Skeletal muscle satellite cell (primary cell): ENCODE data around the gene NET1.

Experiments
- H3K27me3 ChIP-seq: 2 replicates; pipeline ENCODE4 v1.7.0; 2013; ENCODE audit warnings: low read length; ENCODE audit not compliant: control insufficient read depth, insufficient read depth
- H3K36me3 ChIP-seq: 2 replicates; pipeline ENCODE4 v1.7.0; 2013; ENCODE audit warnings: mild to moderate bottlenecking, control low read depth, low read length; ENCODE audit not compliant: insufficient read depth
- H3K4me1 ChIP-seq: 2 replicates; pipeline ENCODE4 v1.7.0; 2013; ENCODE audit warnings: low read length; ENCODE audit not compliant: control insufficient read depth, insufficient read depth
- H3K4me2 ChIP-seq: 2 replicates; pipeline ENCODE4 v1.7.0; 2013; ENCODE audit warnings: mild to moderate bottlenecking, low read length
- H3K4me3 ChIP-seq: 2 replicates; pipeline ENCODE4 v1.7.0; 2013; ENCODE audit warnings: low read length
- H3K9ac ChIP-seq: 2 replicates; pipeline ENCODE4 v1.7.0; 2013; ENCODE audit warnings: mild to moderate bottlenecking, low read depth, low read length, moderate library complexity
- H3K9me3 ChIP-seq: replicated peaks from 2 replicates; pipeline ENCODE4 v1.7.0; 2013; ENCODE audit warnings: mild to moderate bottlenecking, control low read depth, low read length

NET1 gene

GRCh38 chr10:5424751-5425150, 12.4 kb downstream of the NET1 start:
- no peak overlapping the region for H3K9ac ChIP-seq
- no peak overlapping the region for H3K4me3 ChIP-seq
- no peak overlapping the region for H3K4me2 ChIP-seq
- no peaks in the 10 kb centered on the region for H3K27me3 ChIP-seq
- H3K36me3 ChIP-seq, result no peaks in the 10 kb centered on the region
- H3K9me3 ChIP-seq, result no peaks in the 10 kb centered on the region
- H3K4me1 ChIP-seq, result no peaks in the 10 kb centered on the region

- H3K9ac ChIP-seq, result no peak overlapping the region
- no peaks in the 10 kb centered on the region for H3K36me3 ChIP-seq
- no peak overlapping the region for H3K4me3 ChIP-seq
Observed at GRCh38 chr10:5428133-5428532, 15.8 kb downstream of the NET1 start.

GRCh38 chr10:5433182-5433581, 20.8 kb downstream of the NET1 start:
- Histone ChIP-seq H3K27me3 (no peaks in the 10 kb centered on the region), H3K36me3 (no peaks in the 10 kb centered on the region), H3K9ac (no peak overlapping the region), H3K4me3 (no peak overlapping the region), H3K4me1 (peaks cover 10% of the 10 kb centered on the region), H3K9me3 (no peaks in the 10 kb centered on the region), H3K4me2 (no peak overlapping the region)

More at GRCh38 chr10:5428133-5428532, 15.8 kb downstream of the NET1 start:
- Histone ChIP-seq H3K27me3 (no peaks in the 10 kb centered on the region), H3K9me3 (no peaks in the 10 kb centered on the region), H3K4me2 (no peak overlapping the region), H3K4me1 (no peaks in the 10 kb centered on the region)

- peak overlapping the region; percentile 68 for H3K9ac ChIP-seq
- H3K9me3 ChIP-seq, result no peaks in the 10 kb centered on the region
- H3K27me3 ChIP-seq, result no peaks in the 10 kb centered on the region
- peak overlapping the region; percentile 57 for H3K4me2 ChIP-seq
- no peaks in the 10 kb centered on the region for H3K36me3 ChIP-seq
- peaks cover 10% of the 10 kb centered on the region for H3K4me1 ChIP-seq
- no peak overlapping the region for H3K4me3 ChIP-seq
Observed at GRCh38 chr10:5434017-5434753, 21.8 kb downstream of the NET1 start.

- H3K27me3 ChIP-seq, result no peaks in the 10 kb centered on the region
- H3K4me1 ChIP-seq, result peaks cover 10% of the 10 kb centered on the region
- H3K4me2 ChIP-seq, result no peak overlapping the region
- no peak overlapping the region for H3K4me3 ChIP-seq
- H3K9me3 ChIP-seq, result no peaks in the 10 kb centered on the region
- no peaks in the 10 kb centered on the region for H3K36me3 ChIP-seq
- H3K9ac ChIP-seq, result no peak overlapping the region
Observed at GRCh38 chr10:5435328-5435727, 23.0 kb downstream of the NET1 start.

- Histone ChIP-seq H3K9me3 (no peaks in the 10 kb centered on the region), H3K4me3 (no peak overlapping the region)
Observed at GRCh38 chr10:5440206-5440605, 27.8 kb downstream of the NET1 start.

GRCh38 chr10:5441106-5441505, 28.7 kb downstream of the NET1 start:
- H3K36me3 ChIP-seq, result no peaks in the 10 kb centered on the region
- H3K9me3 ChIP-seq, result no peaks in the 10 kb centered on the region
- no peak overlapping the region for H3K4me2 ChIP-seq
- peaks cover 3% of the 10 kb centered on the region for H3K4me1 ChIP-seq
- no peak overlapping the region for H3K9ac ChIP-seq
- H3K4me3 ChIP-seq, result no peak overlapping the region
- H3K27me3 ChIP-seq, result no peaks in the 10 kb centered on the region

More at GRCh38 chr10:5440206-5440605, 27.8 kb downstream of the NET1 start:
- H3K9ac ChIP-seq, result no peak overlapping the region
- H3K27me3 ChIP-seq, result no peaks in the 10 kb centered on the region
- no peak overlapping the region for H3K4me2 ChIP-seq
- no peaks in the 10 kb centered on the region for H3K4me1 ChIP-seq
- H3K36me3 ChIP-seq, result no peaks in the 10 kb centered on the region

- Histone ChIP-seq H3K9me3 (no peaks in the 10 kb centered on the region), H3K27me3 (no peaks in the 10 kb centered on the region), H3K9ac (no peak overlapping the region), H3K4me2 (no peak overlapping the region), H3K36me3 (no peaks in the 10 kb centered on the region), H3K4me3 (no peak overlapping the region), H3K4me1 (peaks cover 5% of the 10 kb centered on the region)
Observed at GRCh38 chr10:5442065-5442989, 30.0 kb downstream of the NET1 start.

- Histone ChIP-seq H3K4me1 (peaks cover 5% of the 10 kb centered on the region), H3K4me2 (no peak overlapping the region), H3K9ac (no peak overlapping the region), H3K36me3 (no peaks in the 10 kb centered on the region), H3K27me3 (no peaks in the 10 kb centered on the region), H3K9me3 (no peaks in the 10 kb centered on the region), H3K4me3 (no peak overlapping the region)
Observed at GRCh38 chr10:5442990-5443370, 30.6 kb downstream of the NET1 start.

GRCh38 chr10:5443429-5443828, 31.1 kb downstream of the NET1 start:
- Histone ChIP-seq H3K4me1 (peaks cover 8% of the 10 kb centered on the region), H3K36me3 (no peaks in the 10 kb centered on the region), H3K9me3 (no peaks in the 10 kb centered on the region), H3K4me2 (no peak overlapping the region), H3K9ac (no peak overlapping the region), H3K27me3 (no peaks in the 10 kb centered on the region), H3K4me3 (no peak overlapping the region)

GRCh38 chr10:5445006-5445405, 32.6 kb downstream of the NET1 start:
- Histone ChIP-seq H3K36me3 (no peaks in the 10 kb centered on the region), H3K4me1 (peaks cover 18% of the 10 kb centered on the region), H3K9me3 (no peaks in the 10 kb centered on the region), H3K27me3 (no peaks in the 10 kb centered on the region), H3K4me3 (no peak overlapping the region), H3K4me2 (no peak overlapping the region), H3K9ac (no peak overlapping the region)
